SK-N-MC (cell line): ENCODE data around the gene LRRC28.

Experiments used
- EZH2 ChIP-seq: fragments of 200-600 bp; sonication (generic); IDR thresholded peaks from one replicate; pipeline ENCODE4 v1.6.1; 2017; ENCODE audit warnings: antibody characterized with exemption
- POLR2AphosphoS5 ChIP-seq: IDR thresholded peaks from 2 replicates; pipeline ENCODE4 v1.6.1; 2012; ENCODE audit warnings: mild to moderate bottlenecking, low read depth, low read length, borderline replicate concordance

DNA sequence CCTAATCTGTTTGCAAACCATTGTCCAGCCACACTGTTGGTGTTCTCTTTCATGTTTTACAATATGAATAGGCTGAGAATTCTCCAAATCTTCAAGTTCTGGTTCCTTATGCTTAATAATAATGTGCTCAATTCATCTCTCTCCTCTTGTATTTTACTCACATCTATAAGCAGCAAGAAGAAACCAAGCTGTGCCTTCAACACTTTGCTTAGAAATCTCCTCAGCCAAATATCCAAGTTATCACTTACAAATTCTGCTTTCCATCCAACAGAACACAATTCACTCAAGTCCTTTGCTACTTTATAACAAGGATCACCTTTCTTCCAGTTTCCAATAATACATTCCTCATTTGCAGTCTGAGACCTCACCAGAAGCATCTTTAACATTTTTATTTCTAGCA, 117.5 kb downstream of the LRRC28 start:
- TF ChIP-seq POLR2AphosphoS5, result no peak
- no peak for TF ChIP-seq EZH2
